CD4-positive, alpha-beta T cell treated with Interleukin-1 beta for 1 hour (primary cell): ENCODE measurements around the gene C7orf33.
"Not testable (repeated sequence)": the region's sequence is repeated elsewhere in the genome, so short reads cannot be mapped to it uniquely, and the experiment has no call there.

ENCODE experiments used
- DNase-seq, 2 donors: peaks; one replicate each; pipeline ENCODE4 v3.0.0-alpha.2; 2020 to 2022

C7orf33 gene, protein sequence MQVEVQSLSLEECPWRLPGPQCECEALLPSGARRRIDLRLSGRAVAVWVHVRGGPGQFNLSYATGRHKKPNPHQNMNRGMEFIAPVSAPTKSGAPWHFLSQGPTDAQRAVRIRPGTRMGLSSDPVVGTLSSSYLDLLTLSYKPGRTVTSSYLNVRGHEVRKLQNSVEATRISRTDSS

DNA sequence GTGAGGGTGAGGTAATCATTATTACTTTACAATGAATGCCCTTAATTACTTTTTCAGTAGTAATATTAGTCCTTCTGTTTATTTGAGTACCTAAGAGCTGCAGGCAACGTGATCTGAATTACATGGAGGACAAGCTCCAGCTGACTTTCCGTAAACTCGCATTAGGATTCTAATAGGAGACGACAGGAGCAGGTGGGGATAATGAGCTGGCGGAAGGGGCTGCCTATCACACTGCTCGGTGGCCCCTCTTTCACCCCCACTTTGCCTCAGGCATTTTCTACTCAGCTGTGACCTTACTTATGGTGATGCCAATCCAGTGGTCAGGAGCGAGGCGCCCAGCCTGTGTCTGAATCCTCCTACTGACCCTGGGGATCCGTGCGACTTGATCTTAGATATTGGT lies at the start of gene C7orf33:
TSS of gene C7orf33 (plus strand) at position 296 of the 400 bp plus-strand sequence. CDS start 160 bp downstream, outside the sequence.
- DNase-seq, result no peak

DNA sequence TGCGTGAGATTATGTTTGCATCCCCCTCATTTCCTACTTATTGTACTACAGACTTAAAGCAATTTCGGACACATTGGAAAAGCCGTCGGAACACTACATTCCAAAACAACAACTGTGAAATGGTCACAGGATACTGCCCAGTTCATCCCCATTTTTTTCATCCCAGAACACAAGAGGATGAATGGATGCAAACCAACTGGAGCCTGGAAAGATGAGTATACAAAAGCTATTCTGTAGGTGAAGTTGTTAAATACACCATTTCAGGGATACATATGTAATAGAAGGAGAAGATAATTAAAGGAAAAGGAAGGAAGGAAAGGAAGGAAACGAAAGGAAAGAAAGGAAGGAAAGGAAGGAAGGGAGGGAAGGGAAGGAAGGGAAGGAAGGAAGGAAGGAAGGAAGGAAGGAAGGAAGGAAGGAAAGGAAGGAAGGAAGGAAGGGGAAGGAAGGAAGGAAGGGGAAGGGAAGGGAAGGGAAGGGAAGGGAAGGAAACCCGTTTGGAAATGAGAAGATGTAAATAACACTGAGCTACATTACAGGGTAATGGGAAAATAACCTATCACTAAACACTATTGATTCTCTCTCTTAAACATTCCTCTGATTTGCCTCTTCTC lies 48.6 kb upstream of the C7orf33 start:
- DNase-seq, result no peak

DNA sequence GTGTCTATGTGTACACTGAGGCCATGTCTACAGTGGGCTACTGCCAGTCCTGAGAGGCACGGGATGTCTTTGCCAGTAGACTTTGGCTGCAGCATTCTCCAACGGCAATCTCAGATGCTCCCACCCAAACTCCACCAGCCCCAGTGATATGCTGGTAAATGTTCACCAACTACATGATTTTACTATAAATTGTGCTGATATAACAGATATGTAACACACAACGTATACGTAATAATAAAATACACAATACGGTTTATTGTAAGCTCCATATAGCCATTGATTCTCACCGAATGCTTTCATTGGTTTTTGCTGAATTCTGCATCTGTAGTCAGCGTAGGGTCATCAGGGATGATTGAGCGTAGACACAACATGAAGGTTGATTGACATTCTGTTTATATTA lies 47.3 kb upstream of the C7orf33 start:
- DNase-seq, result no peak

DNA sequence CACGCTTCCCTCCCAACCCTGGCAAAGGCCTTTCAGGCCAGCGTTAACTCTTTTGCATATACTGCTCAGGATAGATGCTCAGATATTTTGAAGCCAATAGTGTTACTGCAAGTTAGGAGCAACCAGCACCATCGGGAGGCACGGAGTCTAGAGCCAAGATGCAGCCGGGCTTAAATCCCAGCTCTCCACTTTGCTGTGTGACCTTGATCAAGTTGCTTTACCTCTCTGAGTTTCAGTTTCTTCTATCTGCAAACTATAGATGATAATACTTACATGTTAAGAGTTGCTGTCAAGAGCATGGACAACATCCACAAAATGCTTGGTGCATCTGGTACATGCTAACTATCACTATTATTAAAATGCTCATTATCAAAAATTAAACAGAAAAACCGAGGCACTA lies 45.4 kb upstream of the C7orf33 start:
- no peak for DNase-seq

DNA sequence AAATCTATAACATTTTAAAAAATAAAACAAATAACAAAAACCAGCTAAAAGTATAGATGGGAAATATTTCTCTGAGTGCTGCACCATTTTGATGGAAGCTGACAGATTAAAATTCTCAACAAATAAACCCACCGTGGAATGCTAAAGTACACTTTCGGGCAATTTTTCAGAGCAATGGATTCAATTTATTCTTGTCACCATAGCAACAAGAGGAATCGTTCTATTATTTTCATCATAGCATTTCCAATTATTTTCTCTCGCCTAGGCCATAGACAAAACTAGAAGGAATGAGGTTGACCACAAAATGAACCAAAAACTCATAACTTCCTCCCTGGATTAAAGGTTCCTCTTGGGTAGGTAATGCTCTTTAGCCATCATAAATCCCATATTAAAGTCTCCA lies 44.6 kb upstream of the C7orf33 start:
- no peak for DNase-seq

DNA sequence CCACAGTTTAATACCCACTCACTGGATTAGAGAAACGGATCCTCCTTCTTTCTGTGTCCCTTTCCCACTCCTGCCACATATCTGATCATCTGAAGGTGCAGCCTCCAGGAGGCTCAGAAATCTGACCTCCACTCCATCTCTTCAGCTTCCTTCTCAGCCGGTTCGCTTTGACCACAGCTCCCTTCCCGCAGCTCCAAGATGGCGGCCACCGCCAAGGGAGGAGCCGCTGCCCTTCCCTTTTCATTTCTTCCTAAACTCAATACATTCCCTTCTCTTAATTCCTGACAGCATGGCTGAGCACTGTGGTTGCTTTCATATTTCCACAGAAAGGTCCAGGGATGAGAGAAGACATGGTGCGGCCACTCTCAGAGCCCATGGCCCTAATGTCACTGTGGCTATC lies 43.7 kb upstream of the C7orf33 start:
- DNase-seq, result no peak

DNA sequence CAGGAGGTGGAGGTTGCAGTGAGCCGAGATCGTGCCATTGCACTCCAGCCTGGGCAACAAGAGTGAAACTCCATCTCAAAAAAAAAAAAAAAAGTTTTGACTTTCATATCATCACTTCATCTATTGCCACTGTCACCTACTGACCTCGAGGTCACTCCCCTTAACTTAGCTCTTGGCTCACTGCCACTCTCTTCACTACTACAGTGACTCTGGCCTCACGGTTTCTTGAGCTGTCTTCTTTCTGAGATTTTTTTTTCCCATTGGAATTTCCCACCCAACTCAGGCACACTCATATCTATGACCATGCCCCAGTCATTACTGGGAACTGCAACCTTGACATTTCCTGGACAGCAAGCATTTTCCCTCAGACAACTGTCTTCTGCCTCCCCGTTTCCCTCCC lies 42.6 kb upstream of the C7orf33 start:
- DNase-seq, result no peak

DNA sequence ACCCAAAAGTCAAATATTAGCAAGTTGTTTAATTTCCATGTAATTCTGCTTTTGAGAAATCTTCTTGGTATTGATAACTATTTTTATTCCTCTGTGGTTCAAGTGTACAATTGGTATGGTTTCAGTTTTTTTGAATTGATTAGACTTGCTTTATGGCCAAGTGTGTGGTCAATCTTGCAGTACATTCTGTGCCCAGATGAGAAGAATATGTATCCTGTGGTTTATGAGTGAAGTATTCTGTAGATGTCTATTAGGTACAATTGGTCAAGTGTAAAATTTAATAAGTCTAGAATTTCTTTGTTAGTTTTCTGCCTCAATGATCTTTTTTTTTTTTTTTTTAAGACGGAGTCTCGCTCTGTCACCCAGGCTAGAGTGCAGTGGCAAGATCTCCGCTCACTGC lies 36.6 kb upstream of the C7orf33 start:
- no peak for DNase-seq

DNA sequence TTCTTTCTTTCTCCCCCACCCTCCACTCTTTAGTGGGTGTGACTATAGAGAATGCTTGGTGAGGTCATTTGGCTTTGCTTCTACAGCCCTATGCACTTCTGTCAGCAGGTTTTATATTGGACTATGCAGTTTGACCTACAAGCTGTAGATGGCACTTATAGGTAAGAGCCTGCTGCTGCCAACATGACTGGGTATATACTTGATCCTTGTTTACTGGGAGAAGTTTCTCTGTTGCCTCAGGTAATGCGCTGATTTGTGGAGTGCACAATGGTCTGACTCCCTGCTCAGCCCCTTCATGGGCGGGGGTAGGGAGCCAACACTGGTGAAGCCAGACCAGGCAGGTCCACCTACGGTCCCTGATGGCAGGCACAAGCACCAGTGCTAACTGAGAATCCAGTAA lies 33.7 kb upstream of the C7orf33 start:
- DNase-seq, result no peak

DNA sequence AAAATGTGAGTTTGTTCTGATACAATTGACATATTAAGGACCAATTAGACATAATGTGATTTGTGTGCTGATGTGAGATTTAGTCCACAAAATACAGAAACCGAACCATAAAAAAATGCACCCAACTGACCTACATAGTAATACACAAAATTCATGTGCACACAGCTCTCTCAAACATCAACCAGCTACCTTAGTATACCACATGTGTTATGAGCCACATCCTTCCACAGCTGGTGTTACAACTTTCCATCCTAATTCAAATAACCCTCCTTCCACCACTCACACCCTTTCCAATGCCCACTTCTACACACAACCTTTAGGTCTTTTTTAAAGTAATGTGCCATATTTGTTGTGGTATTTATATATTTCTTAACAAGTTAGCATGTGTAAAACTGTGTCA lies 31.7 kb upstream of the C7orf33 start:
- no peak for DNase-seq

DNA sequence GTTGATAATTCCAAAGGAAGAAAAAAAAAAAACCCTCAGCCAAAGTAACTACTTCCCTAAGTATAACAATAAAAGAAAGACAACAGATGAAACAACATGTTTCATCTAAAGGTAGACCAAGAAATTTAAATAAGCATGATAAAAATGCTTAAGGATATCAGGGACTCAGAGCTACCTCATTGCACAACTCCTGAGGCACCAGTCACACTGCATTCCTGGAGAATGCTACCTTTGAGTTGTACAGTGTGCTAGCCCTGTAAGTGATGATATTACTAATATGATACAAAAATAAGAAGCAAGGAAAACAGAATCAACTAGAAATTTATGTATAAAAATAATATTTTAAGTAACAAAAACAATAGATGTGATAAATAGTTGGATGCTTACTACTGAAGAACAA lies 29.5 kb upstream of the C7orf33 start:
- no peak for DNase-seq

DNA sequence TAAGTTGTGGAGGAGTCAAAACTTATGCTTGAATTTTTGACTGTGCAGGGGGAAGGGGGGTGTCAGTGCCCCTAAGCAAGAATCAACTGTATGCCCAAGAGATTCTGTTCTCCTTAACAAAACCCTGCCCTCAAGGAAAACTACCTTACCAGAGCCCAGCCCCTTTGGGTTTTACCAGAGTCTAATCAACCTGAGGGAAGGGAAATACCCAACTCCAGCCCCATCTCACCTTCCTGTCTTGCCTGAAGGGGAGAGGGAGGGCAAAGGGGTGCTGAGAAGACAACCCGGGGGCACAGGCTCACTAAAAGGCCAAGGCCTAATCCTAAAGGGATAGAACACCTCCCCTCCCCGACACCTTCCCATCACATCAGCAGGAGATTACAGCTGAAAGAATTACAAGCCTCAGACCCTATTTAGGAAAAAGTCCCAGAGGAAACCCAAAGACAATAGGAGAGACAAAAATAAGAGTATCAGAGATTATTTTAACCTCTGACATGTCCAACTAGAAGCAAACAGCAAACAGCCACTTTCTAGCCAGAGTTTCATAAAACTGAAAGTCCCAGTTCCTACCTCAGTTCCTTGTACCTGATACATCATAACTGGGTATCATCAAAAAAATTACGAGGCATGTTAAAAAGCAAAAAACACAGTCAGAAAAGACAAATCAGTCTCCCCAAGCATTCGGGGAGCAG lies 26.8 kb upstream of the C7orf33 start:
- no peak for DNase-seq

DNA sequence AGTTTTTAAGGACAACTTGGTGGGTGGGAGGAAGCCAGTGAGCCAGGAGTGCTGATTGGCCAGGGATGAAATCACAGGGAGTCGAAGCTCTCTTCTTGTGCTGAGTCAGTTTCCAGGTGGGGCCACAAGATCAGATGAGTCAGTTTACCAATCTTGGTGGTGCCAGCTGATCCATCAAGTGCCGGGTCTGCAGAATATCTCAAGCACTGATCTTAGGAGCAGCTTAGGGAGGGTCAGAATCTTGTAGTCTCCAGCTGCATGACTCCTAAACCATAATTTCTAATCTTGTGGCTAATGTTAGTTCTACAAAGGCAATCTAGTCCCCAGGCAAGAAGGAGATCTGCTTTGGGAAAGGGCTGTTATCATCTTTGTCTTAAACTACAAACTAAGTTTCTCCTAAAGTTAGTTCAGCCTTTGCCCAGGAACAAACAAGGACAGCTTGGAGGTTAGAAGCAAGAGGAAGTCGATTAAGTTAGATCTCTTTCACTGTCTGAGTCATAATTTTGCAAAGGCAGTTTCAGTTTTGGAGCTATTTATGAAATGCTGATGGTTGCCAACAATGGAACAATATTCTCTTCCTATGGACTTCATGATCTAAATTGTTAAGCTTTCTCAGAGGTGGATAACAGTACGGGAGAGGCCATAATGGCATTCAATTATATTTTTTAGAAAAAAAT lies 26.2 kb upstream of the C7orf33 start:
- DNase-seq, result not testable (repeated sequence)

DNA sequence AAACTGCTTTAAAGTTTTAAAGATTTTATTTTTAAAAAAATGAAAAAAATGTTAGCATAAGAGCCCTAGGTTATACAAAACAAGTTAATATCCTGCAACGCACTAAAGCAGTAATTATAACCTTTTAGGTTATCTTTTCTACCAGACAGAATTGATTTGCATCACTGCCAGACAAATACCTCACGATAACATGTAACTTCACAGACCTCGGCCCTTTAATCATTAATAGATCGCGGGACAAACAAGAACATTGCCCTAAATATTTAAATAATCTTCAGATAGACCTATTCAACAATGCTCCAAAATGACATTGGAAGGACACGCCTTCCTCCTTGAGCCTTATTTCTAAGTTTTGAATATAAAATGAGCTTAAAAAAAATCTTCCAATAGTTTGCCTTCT lies 23.8 kb upstream of the C7orf33 start:
- no peak for DNase-seq

DNA sequence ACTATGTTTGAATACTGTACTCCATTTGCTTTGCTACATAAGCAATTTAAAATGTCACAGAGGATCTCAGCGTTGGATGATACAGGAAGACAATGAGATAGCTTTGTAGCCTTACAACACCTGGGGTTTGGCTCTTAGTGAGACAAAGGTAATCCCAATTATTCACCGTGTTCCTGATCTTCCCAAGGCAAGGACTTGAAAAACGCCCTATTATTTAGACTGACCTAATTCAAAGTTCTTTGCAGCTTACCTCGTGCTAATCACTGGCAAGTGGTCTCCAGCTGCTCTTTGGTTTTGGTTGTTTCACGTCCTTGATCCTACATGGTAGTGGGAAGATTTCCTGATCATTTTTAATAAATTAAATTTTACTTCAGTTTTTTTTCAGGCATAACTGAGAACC lies 23.0 kb upstream of the C7orf33 start:
- no peak for DNase-seq

DNA sequence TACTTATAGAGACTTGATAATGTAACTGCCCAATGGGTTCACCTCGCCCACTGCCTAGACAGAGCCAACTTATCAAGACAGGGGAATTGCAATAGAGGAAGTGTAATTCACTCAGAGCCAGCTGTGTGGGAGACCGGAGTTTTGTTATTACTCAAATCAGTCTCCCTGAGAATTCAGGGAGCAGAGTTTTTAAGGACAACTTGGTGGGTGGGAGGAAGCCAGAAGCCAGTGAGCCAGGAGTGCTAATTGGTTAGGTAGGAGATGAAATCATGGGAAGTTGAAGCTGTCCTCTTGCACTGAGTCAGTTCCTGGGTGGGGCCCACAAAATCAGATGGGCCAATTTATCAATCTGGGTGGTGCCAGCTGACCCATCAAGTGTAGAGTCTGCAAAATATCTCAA lies 20.1 kb upstream of the C7orf33 start:
- DNase-seq, result no peak

DNA sequence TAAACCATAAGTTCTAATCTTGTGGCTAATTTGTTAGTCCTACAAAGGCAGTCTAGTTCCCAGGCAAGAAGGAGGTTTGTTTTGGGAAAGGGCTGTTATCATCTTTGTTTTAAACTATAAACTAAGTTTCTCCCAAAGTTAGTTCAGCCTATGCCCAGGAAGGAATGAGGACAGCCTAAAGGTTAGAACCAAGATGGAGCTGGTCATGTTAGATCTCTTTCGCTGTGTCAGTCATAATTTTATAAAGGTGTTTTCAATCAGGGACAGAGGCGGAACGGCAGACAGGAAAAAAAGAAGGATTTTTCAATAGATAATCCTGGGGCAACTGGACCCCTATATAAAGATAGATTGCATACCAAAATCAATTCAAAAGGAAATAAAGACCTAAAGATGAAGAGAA lies 19.6 kb upstream of the C7orf33 start:
- not testable (repeated sequence) for DNase-seq

DNA sequence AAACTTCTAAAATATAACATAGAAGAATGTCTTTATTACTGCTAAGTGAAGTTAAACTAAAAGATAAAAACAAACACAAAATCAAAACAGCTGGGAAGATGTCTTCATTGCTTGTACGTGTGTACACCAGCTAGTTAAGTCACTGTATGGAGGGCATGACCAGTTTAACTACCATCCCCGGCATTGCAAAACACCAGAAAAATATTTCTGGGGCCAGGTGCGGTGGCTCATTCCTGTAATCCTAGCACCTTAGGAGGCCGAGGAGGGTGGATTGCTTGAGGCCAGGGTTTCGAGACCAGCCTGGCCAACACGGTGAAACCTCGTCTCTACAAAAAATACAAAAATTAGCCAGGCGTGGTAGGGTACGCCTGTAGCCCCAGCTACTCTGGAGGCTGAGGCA lies 19.2 kb upstream of the C7orf33 start:
- DNase-seq, result no peak

DNA sequence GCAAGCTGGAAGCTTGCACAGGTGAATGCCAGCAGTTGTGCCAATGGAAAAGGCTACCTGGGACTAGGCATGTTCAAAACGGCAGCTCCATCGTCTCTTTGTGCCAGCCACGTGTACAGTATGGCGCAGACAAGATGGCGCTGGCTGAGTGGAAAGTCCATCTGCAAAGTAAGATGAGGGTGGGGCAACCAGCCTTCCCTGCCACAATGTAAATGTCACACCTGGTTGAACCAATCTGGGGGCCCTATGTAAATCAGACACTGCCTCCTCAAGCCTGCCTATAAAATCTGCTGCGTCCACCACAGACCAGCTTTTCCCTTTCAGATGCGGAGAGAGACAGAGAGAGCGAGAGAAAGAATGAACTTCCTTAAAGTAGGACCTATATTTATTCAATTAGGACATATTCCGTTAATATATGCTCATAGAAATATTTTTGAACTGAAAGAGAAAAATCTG lies 18.5 kb upstream of the C7orf33 start:
- no peak for DNase-seq

DNA sequence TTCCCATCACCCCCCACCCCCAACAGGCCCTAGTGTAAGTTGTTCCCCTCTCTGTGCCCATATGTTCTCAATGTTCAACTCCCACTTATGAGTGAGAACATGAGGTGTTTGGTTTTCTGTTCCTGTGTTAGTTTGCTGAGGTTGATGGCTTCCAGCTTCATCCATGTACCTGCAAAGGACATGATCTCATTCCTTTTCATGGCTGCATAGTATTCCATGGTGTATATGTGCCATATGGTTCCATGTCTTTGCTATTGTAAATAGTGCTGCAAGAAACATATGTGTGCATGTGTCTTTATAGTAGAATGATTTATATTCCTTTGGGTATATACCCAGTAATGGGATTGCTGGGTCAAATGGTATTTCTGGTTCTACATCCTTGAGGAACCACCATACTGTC lies 17.0 kb upstream of the C7orf33 start:
- not testable (repeated sequence) for DNase-seq

DNA sequence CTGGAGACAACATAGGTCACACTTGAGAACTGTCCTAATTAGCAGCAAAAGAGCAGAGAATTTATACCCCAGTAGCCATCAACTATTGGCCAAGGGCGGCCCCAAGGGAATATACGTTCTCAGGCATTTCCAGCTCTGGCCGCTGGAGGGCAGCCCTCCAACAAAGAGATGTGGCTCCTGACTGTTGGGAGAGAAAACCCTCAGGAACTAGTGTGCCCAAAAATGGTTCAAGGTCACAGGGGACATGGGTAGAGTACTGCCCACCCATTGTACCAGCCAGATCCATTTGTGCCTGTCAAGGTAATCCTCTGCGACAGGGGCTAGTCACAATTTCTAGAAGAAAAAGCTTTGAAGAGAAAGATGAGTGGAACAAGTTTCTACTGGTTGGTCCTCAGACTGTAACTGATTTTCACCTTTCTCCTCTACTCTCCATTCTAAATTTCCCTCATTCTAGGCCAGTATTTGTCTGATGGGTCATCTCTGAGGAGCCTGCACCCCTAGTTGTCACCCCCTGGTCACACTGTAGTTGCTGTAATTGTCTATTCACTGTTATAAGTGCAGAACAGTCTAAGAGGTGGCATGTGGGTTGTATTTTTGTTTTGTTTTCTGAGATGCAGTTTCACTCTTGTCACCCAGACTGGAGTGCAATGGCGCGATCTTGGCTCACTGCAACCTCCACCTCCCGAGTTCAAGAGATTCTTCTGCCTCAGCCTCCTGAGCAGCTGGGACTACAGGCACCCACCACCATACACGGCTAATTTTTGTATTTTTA lies 14.7 kb upstream of the C7orf33 start:
- DNase-seq, result peak; percentile 67 to 76

DNA sequence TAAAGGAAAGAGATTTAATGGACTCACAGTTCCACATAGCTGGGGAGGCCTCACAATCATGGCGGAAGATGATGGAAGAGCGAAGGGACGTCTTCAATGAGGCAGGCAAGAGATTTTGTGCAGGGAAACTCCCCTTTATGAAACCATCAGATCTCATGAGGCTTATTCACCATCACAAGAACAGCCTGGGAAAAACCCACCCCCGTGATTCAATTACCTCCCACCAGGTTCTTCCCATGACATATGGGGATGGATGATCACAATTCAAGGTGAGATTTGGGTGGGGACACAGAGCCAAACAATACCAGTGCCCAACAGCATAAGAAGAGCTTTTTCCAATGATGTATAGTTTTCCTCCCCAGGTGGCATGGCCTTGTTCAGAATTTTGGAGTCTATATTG lies 11.2 kb upstream of the C7orf33 start:
- no peak for DNase-seq

DNA sequence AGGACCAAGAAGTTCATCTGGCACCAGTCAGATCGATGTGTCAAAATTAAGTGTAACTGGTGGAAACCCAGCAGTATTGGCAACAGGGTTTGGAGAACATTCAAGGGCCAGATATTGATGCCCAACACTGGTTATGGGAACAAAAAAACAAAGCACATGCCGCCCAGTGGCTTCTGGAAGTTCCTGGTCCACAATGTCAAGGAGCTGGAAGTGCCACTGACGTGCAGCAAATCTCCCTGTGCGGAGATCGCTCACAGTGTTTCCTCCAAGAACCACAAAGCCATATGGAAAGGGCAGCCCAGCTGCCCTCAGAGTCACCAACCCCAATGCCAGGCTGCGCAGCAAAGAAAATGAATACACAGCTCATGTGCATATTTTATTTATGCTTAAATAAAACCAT lies 10.1 kb upstream of the C7orf33 start:
- no peak for DNase-seq
